Trophoblast cell (in vitro differentiated cells and primary cell): Measurements from ENCODE around the gene ZBBX.

Experiments
- DNase-seq, 2 donors: peaks; one replicate each; pipeline ENCODE4 v3.0.0-alpha.2; 2016
- H2AFZ ChIP-seq: 2 replicates; pipeline ENCODE4 v1.6.1; 2013; ENCODE audit warnings: low read length, moderate library complexity, mild to moderate bottlenecking; ENCODE audit not compliant: insufficient read depth, poor library complexity
- H2AK5ac ChIP-seq: 2 replicates; pipeline ENCODE4 v1.6.1; 2013; ENCODE audit warnings: mild to moderate bottlenecking, low read length
- H2BK120ac ChIP-seq: 2 replicates; pipeline ENCODE4 v1.6.1; 2013; ENCODE audit warnings: low read length, mild to moderate bottlenecking, moderate library complexity; ENCODE audit not compliant: insufficient read depth, poor library complexity
- H2BK12ac ChIP-seq: 2 replicates; pipeline ENCODE4 v1.6.1; 2013; ENCODE audit warnings: mild to moderate bottlenecking, low read length, moderate library complexity
- H2BK5ac ChIP-seq: 2 replicates; pipeline ENCODE4 v1.6.1; 2013; ENCODE audit warnings: low read length, low read depth, moderate library complexity, mild to moderate bottlenecking; ENCODE audit not compliant: poor library complexity
- H3K14ac ChIP-seq: 2 replicates; pipeline ENCODE4 v1.6.1; 2013; ENCODE audit warnings: mild to moderate bottlenecking, low read length
- H3K18ac ChIP-seq: 2 replicates; pipeline ENCODE4 v1.6.1; 2013; ENCODE audit warnings: mild to moderate bottlenecking, low read length
- H3K23ac ChIP-seq: 2 replicates; pipeline ENCODE4 v1.6.1; 2013; ENCODE audit warnings: low read length
- H3K27ac ChIP-seq: 2 replicates; pipeline ENCODE4 v1.5.1; 2013; ENCODE audit warnings: low read depth, mild to moderate bottlenecking, inconsistent platforms, low read length, moderate library complexity
- H3K27me3 ChIP-seq: 2 replicates; pipeline ENCODE4 v1.6.1; 2013; ENCODE audit warnings: inconsistent platforms, mild to moderate bottlenecking, low read length, moderate library complexity; ENCODE audit not compliant: insufficient read depth
- H3K36me3 ChIP-seq, 2 experiments: 1 replicate in 1 of 2; 2 replicates in 1 of 2; pipeline ENCODE4 v1.6.1; 2013; ENCODE audit warnings: low read length in 2 of 2, mild to moderate bottlenecking in 2 of 2, moderate library complexity in 1 of 2; ENCODE audit not compliant: insufficient read depth in 2 of 2, control insufficient read depth in 1 of 2
- H3K4ac ChIP-seq: 2 replicates; pipeline ENCODE4 v1.6.1; 2013; ENCODE audit warnings: low read depth, mild to moderate bottlenecking, low read length, moderate library complexity
- H3K4me1 ChIP-seq, 2 experiments: 1 replicate in 1 of 2; 2 replicates in 1 of 2; pipeline ENCODE4 v1.6.1; 2013; ENCODE audit warnings: low read length in 2 of 2, mild to moderate bottlenecking in 2 of 2, moderate library complexity in 1 of 2; ENCODE audit not compliant: insufficient read depth in 2 of 2, control insufficient read depth in 1 of 2
- H3K4me2 ChIP-seq: 2 replicates; pipeline ENCODE4 v1.6.1; 2013; ENCODE audit warnings: inconsistent platforms, mild to moderate bottlenecking, low read length, moderate library complexity
- H3K4me3 ChIP-seq: 2 replicates; pipeline ENCODE4 v1.5.1; 2013; ENCODE audit warnings: mild to moderate bottlenecking, low read depth, low read length, inconsistent platforms
- H3K79me1 ChIP-seq: one replicate; pipeline ENCODE4 v1.6.1; 2013; ENCODE audit warnings: low read length
- H3K79me2 ChIP-seq: 2 replicates; pipeline ENCODE4 v1.6.1; 2013; ENCODE audit warnings: low read length, mild to moderate bottlenecking; ENCODE audit not compliant: control insufficient read depth, insufficient read depth, poor library complexity
- H3K9ac ChIP-seq: 2 replicates; pipeline ENCODE4 v1.6.1; 2013; ENCODE audit warnings: mild to moderate bottlenecking, low read length
- H3K9me3 ChIP-seq: 2 replicates; pipeline ENCODE4 v1.6.1; 2013; ENCODE audit warnings: low read depth, mild to moderate bottlenecking, control low read depth, inconsistent platforms, low read length; ENCODE audit not compliant: insufficient read depth
- H4K12ac ChIP-seq: 2 replicates; pipeline ENCODE4 v1.6.1; 2013; ENCODE audit warnings: low read depth, mild to moderate bottlenecking, low read length, moderate library complexity
- H4K8ac ChIP-seq: 2 replicates; pipeline ENCODE4 v1.6.1; 2013; ENCODE audit warnings: low read depth, mild to moderate bottlenecking, low read length, moderate library complexity
- H4K91ac ChIP-seq: one replicate; pipeline ENCODE4 v1.6.1; 2013; ENCODE audit warnings: low read depth, mild to moderate bottlenecking, low read length, moderate library complexity
- WGBS: extraction: QIAGEN DNeasy Blood & Tissue Kit; methylation state at CpG from one replicate; pipeline ENCODE4 v1.1.7; 2013; ENCODE audit warnings: missing lambda C conversion rate; ENCODE audit not compliant: insufficient read length, insufficient coverage; ENCODE audit errors: extremely low coverage; 5-methylcytosine and 5-hydroxymethylcytosine counted together

ZBBX gene

DNA sequence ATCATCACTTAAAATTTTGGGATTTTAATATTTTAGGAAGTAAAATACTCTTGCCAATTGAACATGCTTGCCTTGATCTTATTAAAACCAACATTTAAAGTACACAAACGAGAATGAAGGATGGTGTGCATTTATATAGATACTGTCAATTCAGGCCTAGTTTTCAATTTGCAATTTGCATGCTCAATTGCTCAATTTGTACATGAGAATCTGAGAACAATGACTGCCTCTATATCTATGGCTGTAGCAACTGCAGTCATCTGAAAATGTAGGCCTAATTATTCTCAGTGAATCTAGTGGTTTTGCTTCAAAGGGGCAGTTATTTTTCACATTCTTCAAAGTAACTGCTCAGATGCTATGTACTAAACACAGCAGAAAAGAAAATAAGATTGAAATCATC, 18.8 kb downstream of the ZBBX start:
- Histone ChIP-seq H3K79me1 (no peaks in the 10 kb centered on the region), H2AK5ac (no peak overlapping the region), H4K8ac (no peak overlapping the region), H3K79me2 (no peaks in the 10 kb centered on the region), H3K4ac (no peak overlapping the region), H2AFZ (no peak overlapping the region), H3K36me3 (no peaks in the 10 kb centered on the region), H3K14ac (no peak overlapping the region), H3K18ac (no peak overlapping the region), H4K12ac (no peak overlapping the region), H3K4me1 (no peaks in the 10 kb centered on the region), H3K9ac (no peak overlapping the region), H2BK12ac (no peak overlapping the region), H3K27me3 (no peaks in the 10 kb centered on the region), H4K91ac (no peak overlapping the region), H3K4me2 (no peak overlapping the region), H3K9me3 (no peaks in the 10 kb centered on the region), H3K27ac (no peak overlapping the region), H2BK5ac (no peak overlapping the region), H2BK120ac (no peak overlapping the region), H3K4me3 (no peak overlapping the region), H3K23ac (no peak overlapping the region)
- no peak for DNase-seq
- no CpG with 5 or more reads among the region's 1 CpG for WGBS

DNA sequence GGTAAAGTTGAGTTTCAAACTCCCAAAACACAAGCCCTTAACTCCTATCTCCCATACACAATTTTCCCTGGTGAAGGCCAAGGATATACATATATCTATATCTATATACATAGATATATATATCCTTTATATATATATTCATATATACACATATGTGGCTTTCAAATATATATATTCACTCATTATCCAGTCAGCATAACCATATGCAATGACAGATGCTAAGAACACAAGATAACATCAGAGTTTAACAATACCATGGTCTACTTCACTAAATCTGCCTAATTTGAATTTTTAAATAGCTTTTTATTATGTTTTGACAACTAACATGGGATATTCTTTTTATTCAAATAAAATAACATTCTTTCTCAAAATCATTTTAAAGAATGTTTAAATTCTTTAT, 24.7 kb downstream of the ZBBX start:
- no peaks in the 10 kb centered on the region for H3K27me3 ChIP-seq
- no peak overlapping the region for H3K4me3 ChIP-seq
- H3K9ac ChIP-seq: no peak overlapping the region
- H2AFZ ChIP-seq: no peak overlapping the region
- no peak overlapping the region for H3K4ac ChIP-seq
- H3K79me1 ChIP-seq: no peaks in the 10 kb centered on the region
- H2BK5ac ChIP-seq: no peak overlapping the region
- H3K9me3 ChIP-seq: no peaks in the 10 kb centered on the region
- no peak overlapping the region for H3K27ac ChIP-seq
- H3K4me1 ChIP-seq: no peaks in the 10 kb centered on the region
- H2BK120ac ChIP-seq: no peak overlapping the region
- no peak overlapping the region for H3K14ac ChIP-seq
- H4K91ac ChIP-seq: no peak overlapping the region
- H3K36me3 ChIP-seq: no peaks in the 10 kb centered on the region
- H4K12ac ChIP-seq: no peak overlapping the region
- no peak overlapping the region for H3K18ac ChIP-seq
- no peak overlapping the region for H2AK5ac ChIP-seq
- DNase-seq: no peak
- no peaks in the 10 kb centered on the region for H3K79me2 ChIP-seq
- H2BK12ac ChIP-seq: no peak overlapping the region
- no peak overlapping the region for H3K4me2 ChIP-seq
- H4K8ac ChIP-seq: no peak overlapping the region
- H3K23ac ChIP-seq: no peak overlapping the region

- Histone ChIP-seq H4K12ac (no peak overlapping the region), H4K8ac (no peak overlapping the region), H3K79me1 (no peaks in the 10 kb centered on the region), H4K91ac (no peak overlapping the region), H3K9me3 (no peaks in the 10 kb centered on the region), H3K9ac (no peak overlapping the region), H3K79me2 (no peaks in the 10 kb centered on the region), H3K4me2 (no peak overlapping the region), H3K14ac (no peak overlapping the region), H2AK5ac (no peak overlapping the region), H3K4me3 (no peak overlapping the region), H2BK120ac (no peak overlapping the region), H3K23ac (no peak overlapping the region), H3K27me3 (no peaks in the 10 kb centered on the region), H2BK12ac (no peak overlapping the region), H3K4me1 (no peaks in the 10 kb centered on the region), H2BK5ac (no peak overlapping the region), H3K18ac (no peak overlapping the region), H3K36me3 (no peaks in the 10 kb centered on the region), H3K4ac (no peak overlapping the region), H2AFZ (no peak overlapping the region), H3K27ac (no peak overlapping the region)
- no CpG with 5 or more reads among the region's 1 CpG for WGBS
- no peak for DNase-seq
These were observed 25.3 kb downstream of the ZBBX start for GRCh38 chr3:167354751-167355150.

GRCh38 chr3:167350245-167350862, 29.7 kb downstream of the ZBBX start:
- H3K23ac ChIP-seq: no peak overlapping the region
- no peak overlapping the region for H2BK12ac ChIP-seq
- H3K79me1 ChIP-seq: no peaks in the 10 kb centered on the region
- no peak overlapping the region for H2BK120ac ChIP-seq
- H3K9me3 ChIP-seq: no peaks in the 10 kb centered on the region
- no peaks in the 10 kb centered on the region for H3K27me3 ChIP-seq
- no peak overlapping the region for H3K4me2 ChIP-seq
- H4K12ac ChIP-seq: no peak overlapping the region
- H2AFZ ChIP-seq: no peak overlapping the region
- no peaks in the 10 kb centered on the region for H3K79me2 ChIP-seq
- no peak overlapping the region for H4K8ac ChIP-seq
- no peak overlapping the region for H3K4me3 ChIP-seq
- H3K36me3 ChIP-seq: no peaks in the 10 kb centered on the region
- H3K27ac ChIP-seq: no peak overlapping the region
- no peak overlapping the region for H4K91ac ChIP-seq
- H2AK5ac ChIP-seq: no peak overlapping the region
- WGBS: no CpG with 5 or more reads among the region's 2 CpGs
- no peak overlapping the region for H3K14ac ChIP-seq
- no peak overlapping the region for H3K4ac ChIP-seq
- no peak overlapping the region for H2BK5ac ChIP-seq
- no peak overlapping the region for H3K9ac ChIP-seq
- H3K4me1 ChIP-seq: no peaks in the 10 kb centered on the region
- H3K18ac ChIP-seq: no peak overlapping the region
- peak; percentile 29 to 70 for DNase-seq
